Sigmoid colon (tissue), 7 donors: Measurements from ENCODE around the gene IL20RA. TPM values are rescaled to one million over a fixed set of nuclear protein-coding genes. Genes with fewer than 3 reads are reported as not detected.
"Not testable (repeated sequence)": the region's sequence is repeated elsewhere in the genome, so short reads cannot be mapped to it uniquely, and the experiment has no call there.

Experiments used
- DNase-seq: peaks from one replicate; pipeline ENCODE4 v3.0.0-alpha.2; 2019
- H3K27ac ChIP-seq, 4 donors: fragments of 200-600 bp; sonication (generic); one replicate each; pipeline ENCODE4 v1.5.1; 2016 to 2019; ENCODE audit warnings: mild to moderate bottlenecking in 1 of 4
- H3K27me3 ChIP-seq, 3 donors: fragments of 200-600 bp; sonication (generic); one replicate each; pipeline ENCODE4 v1.5.1; 2019; ENCODE audit warnings: mild to moderate bottlenecking in 1 of 3
- H3K36me3 ChIP-seq, 4 donors: fragments of 200-600 bp; sonication (generic); one replicate each; pipeline ENCODE4 v1.5.1; 2016 to 2019
- H3K4me1 ChIP-seq, 4 donors: fragments of 200-600 bp; sonication (generic); one replicate each; pipeline ENCODE4 v1.5.1; 2017 to 2019
- H3K4me3 ChIP-seq, 4 donors: fragments of 200-600 bp; sonication (generic); one replicate each; pipeline ENCODE4 v1.5.1; 2017 to 2019; ENCODE audit warnings: mild to moderate bottlenecking in 2 of 4, moderate library complexity in 1 of 4
- H3K9me3 ChIP-seq, 4 donors: fragments of 200-600 bp in 3 of 4; sonication (generic) in 3 of 4; one replicate each; pipeline versions ENCODE4 v1.5.1 to v1.6.1; 2013 to 2019
- EP300 ChIP-seq, 4 donors: sonication (generic); formaldehyde crosslinking; IDR thresholded peaks; one replicate each; pipeline ENCODE4 v1.6.1; 2017; ENCODE audit warnings: antibody characterized with exemption in 4 of 4
- POLR2A ChIP-seq, 2 donors: fragments of 450-650 bp; IDR thresholded peaks; one replicate each; pipeline ENCODE4 v1.6.1; 2016; ENCODE audit warnings: antibody characterized with exemption in 2 of 2, mild to moderate bottlenecking in 2 of 2, moderate library complexity in 2 of 2
- POLR2AphosphoS5 ChIP-seq, 4 donors: sonication (generic); formaldehyde crosslinking; IDR thresholded peaks; one replicate each; pipeline ENCODE4 v1.6.1; 2017; ENCODE audit warnings: antibody characterized with exemption in 4 of 4
- WGBS, 2 donors: extraction: QIAGEN DNeasy Blood & Tissue Kit; methylation state at CpG; one replicate each; pipeline ENCODE4 v1.1.7; 2013; 5-methylcytosine and 5-hydroxymethylcytosine counted together
- intact Hi-C: fragments of 100-400 bp; cut with DNase I; formaldehyde crosslinking; loops from one replicate; pipeline ENCODE4 v1.15.1; 2023
- polyA plus RNA-seq, 3 donors: library from polyadenylated mRNA; stranded (reverse); fragments of 200-250 nt; gene quantifications; one replicate each; pipeline ENCODE4 v1.2.3, GENCODE V29; 2013
- total RNA-seq, 4 donors: library from RNA; depleted of rRNA; stranded (reverse); fragments of >200 nt; gene quantifications; one replicate each; pipeline ENCODE4 v1.1.0, GENCODE V29; 2016
- TF ChIP-seq, protein P1 (sequence below), 4 experiments: fragments of 450-650 bp in 3 of 4; fragments of 200-600 bp in 1 of 4; IDR thresholded peaks; one replicate each; pipeline ENCODE4 v1.5.1; 2016 to 2019; ENCODE audit warnings: antibody characterized with exemption in 4 of 4, mild to moderate bottlenecking in 3 of 4, moderate library complexity in 2 of 4
- donor health status: healthy with polysubstance abuse.
- donor health status: Bipolar disorder and iron deficiency.
- donor health status: healthy.

Gene IL20RA
- total and polyA plus RNA-seq, 7 donors, result 0.28 to 7.2 (median 1.8) TPM

DNA sequence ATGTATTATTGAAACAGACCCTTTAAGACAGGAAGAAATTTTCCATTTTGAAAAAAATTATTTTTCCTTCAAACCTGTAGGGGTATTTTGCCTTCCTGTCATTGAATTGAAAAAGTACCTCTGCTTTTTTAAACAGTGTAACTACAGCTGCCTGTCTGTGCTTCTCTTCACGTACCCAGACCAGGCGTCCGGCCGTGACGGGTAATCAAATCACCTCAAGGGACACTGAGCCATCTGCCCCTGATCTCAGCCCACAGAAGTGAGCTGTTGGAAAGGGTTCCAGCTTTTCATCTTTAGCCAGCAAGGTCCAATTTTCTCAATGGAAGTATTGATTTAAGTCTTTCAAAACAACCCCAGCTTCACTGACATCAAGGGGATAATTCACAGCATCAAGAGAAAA, 64.7 kb downstream of the IL20RA start:
- H3K27ac ChIP-seq, result no peak overlapping the region
- DNase-seq, result no peak
- H3K4me1 ChIP-seq, result no peaks in the 10 kb centered on the region
- no peaks in the 10 kb centered on the region for H3K36me3 ChIP-seq
- no peak overlapping the region for H3K4me3 ChIP-seq
- TF ChIP-seq POLR2A (IDR thresholded peaks at IDR 0.05), result no peak
- no peak for TF ChIP-seq POLR2AphosphoS5 (IDR thresholded peaks at IDR 0.05)
- no peak for TF ChIP-seq EP300 (IDR thresholded peaks at IDR 0.05)
- TF ChIP-seq, protein P1, sequence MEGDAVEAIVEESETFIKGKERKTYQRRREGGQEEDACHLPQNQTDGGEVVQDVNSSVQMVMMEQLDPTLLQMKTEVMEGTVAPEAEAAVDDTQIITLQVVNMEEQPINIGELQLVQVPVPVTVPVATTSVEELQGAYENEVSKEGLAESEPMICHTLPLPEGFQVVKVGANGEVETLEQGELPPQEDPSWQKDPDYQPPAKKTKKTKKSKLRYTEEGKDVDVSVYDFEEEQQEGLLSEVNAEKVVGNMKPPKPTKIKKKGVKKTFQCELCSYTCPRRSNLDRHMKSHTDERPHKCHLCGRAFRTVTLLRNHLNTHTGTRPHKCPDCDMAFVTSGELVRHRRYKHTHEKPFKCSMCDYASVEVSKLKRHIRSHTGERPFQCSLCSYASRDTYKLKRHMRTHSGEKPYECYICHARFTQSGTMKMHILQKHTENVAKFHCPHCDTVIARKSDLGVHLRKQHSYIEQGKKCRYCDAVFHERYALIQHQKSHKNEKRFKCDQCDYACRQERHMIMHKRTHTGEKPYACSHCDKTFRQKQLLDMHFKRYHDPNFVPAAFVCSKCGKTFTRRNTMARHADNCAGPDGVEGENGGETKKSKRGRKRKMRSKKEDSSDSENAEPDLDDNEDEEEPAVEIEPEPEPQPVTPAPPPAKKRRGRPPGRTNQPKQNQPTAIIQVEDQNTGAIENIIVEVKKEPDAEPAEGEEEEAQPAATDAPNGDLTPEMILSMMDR (IDR thresholded peaks at IDR 0.05), result no peak
- no peaks in the 10 kb centered on the region for H3K9me3 ChIP-seq
- 74 to 91% methylated on average over 5 of the region's 5 CpGs for WGBS, 2 donors
- no peaks in the 10 kb centered on the region for H3K27me3 ChIP-seq
- intact Hi-C loops, result no loop called here

DNA sequence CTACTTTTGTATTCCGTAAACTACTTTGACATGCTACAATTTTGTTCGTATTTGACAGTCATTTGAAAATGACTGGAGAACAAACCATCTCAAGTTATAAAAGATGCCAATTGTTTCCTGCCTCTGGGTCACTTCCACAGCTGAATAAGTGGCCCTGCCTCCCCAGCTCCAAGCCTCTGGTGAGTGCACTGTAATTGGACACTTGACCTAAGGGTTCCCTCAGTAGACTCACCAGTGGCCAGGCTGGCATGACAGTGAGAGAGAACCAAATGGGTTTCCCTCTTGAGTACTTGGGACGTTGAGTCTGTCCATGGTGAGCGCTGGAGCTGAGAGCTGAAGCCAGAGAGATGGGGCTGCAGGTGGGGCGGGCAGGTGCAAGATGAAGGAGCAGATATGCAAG, 65.6 kb downstream of the IL20RA start:
- TF ChIP-seq EP300 (IDR thresholded peaks at IDR 0.05) (no peak), POLR2AphosphoS5 (IDR thresholded peaks at IDR 0.05) (no peak), POLR2A (IDR thresholded peaks at IDR 0.05) (no peak)
- TF ChIP-seq, protein P1 (IDR thresholded peaks at IDR 0.05), result no peak
- H3K4me3 ChIP-seq, result no peak overlapping the region
- H3K36me3 ChIP-seq, result no peaks in the 10 kb centered on the region
- WGBS, 2 donors, result 83 to 85% methylated on average over 5 of the region's 5 CpGs
- H3K27me3 ChIP-seq, result no peaks in the 10 kb centered on the region
- no peak overlapping the region for H3K27ac ChIP-seq
- no peaks in the 10 kb centered on the region for H3K4me1 ChIP-seq
- intact Hi-C loops, result no loop called here
- H3K9me3 ChIP-seq, result no peaks in the 10 kb centered on the region
- DNase-seq, result no peak

DNA sequence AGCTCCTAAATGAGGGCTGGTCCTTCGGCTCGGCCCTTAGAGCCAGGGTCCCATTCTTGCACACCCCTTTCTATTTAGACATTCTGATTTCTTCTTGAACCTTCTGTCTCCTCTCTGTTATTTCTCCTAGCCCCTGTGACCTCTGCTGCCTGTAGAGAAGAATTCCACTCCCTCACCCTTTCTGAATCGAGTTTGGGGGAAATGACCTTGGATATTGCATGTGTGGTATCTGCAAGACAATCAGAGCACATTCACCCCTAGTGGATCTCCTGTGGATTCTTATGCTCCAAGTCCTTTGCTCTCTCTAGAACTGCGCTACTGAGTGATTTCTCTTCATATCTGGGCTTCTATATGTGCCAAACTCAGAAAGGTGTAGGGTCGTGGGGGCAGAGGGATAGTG, 67.7 kb downstream of the IL20RA start:
- no peak for DNase-seq
- intact Hi-C loops, result no loop called here
- TF ChIP-seq EP300 (IDR thresholded peaks at IDR 0.05) (no peak), POLR2AphosphoS5 (IDR thresholded peaks at IDR 0.05) (no peak), POLR2A (IDR thresholded peaks at IDR 0.05) (no peak)
- TF ChIP-seq, protein P1 (IDR thresholded peaks at IDR 0.05), result no peak

DNA sequence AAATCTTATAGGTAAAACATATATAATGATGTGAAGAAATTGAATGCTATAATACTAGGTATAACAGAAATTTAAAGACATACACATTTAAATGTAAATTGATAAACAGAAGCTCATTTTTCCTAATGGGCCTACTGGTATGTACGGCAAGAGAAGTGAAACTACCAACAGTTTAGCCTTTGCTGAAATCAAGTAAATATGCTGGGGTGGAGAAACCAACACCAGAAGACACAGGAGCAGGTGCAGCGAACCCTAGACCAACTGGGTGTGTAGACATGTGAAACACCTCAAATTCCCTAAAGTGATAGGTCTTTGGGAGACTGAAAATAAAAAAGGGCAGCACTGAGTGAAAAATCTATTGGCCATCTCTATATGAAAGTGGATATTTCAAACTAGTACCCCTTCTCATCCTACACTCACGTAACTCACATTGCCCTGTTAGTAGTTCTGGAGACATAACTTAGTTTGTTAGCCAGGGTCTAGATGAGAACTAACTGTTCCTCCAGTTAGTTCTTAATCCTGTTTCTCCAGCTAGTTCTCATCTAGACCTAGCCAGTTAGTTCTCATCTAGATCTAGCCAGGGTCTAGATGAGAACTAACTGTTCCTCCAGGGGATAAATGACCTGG, 69.6 kb downstream of the IL20RA start:
- Histone ChIP-seq H3K9me3 (no peaks in the 10 kb centered on the region), H3K4me3 (no peak overlapping the region), H3K36me3 (no peaks in the 10 kb centered on the region), H3K4me1 (no peaks in the 10 kb centered on the region), H3K27ac (no peak overlapping the region), H3K27me3 (no peaks in the 10 kb centered on the region)
- DNase-seq, result no peak
- WGBS, 2 donors, result 78 to 87% methylated on average over 3 of the region's 3 CpGs
- intact Hi-C loops, result no loop called here
- no peak for TF ChIP-seq POLR2AphosphoS5 (IDR thresholded peaks at IDR 0.05)
- TF ChIP-seq, protein P1 (IDR thresholded peaks at IDR 0.05), result no peak
- no peak for TF ChIP-seq EP300 (IDR thresholded peaks at IDR 0.05)
- no peak for TF ChIP-seq POLR2A (IDR thresholded peaks at IDR 0.05)

More for the DNA sequence above, 67.7 kb downstream of the IL20RA start:
- H3K4me1 ChIP-seq, result no peaks in the 10 kb centered on the region
- no peak overlapping the region for H3K4me3 ChIP-seq
- WGBS, 2 donors, result 67 to 76% methylated on average over 5 of the region's 5 CpGs
- H3K36me3 ChIP-seq, result no peaks in the 10 kb centered on the region
- no peak overlapping the region for H3K27ac ChIP-seq
- H3K27me3 ChIP-seq, result no peaks in the 10 kb centered on the region
- H3K9me3 ChIP-seq, result no peaks in the 10 kb centered on the region

DNA sequence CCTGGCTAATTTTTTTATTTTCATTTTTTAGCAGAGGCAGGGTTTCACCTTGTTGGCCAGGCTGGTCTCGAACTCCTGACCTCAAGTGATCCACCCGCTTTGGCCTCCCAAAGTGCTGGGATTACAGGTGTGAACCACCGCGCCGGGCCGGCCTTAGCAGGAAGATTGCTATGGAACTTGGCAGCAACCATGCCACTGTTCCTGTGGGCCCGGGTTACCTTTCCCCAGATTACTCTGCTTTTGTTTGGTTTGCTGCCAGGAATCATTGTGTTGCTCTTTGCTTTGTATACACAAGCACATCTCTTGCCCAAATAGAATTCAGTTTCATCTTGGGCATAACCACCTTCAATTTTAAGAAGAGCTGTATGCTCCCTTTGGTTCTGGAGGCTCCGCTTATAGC, 71.0 kb downstream of the IL20RA start:
- H3K27me3 ChIP-seq, H3K4me1 ChIP-seq, H3K36me3 ChIP-seq, intact Hi-C loops, H3K27ac ChIP-seq, DNase-seq, H3K4me3 ChIP-seq, H3K9me3 ChIP-seq: not testable (repeated sequence)
- WGBS, 2 donors, result 52 to 86% methylated on average over 8 of the region's 8 CpGs
